Right ventricle myocardium superior (tissue), 1 donor: Measurements from ENCODE around the gene PPFIA2. TPM values are rescaled to one million over a fixed set of nuclear protein-coding genes. Genes with fewer than 3 reads are reported as not detected.
"Not testable (repeated sequence)": the region's sequence is repeated elsewhere in the genome, so short reads cannot be mapped to it uniquely, and the experiment has no call there.

Source experiments
- ATAC-seq: fragments of 200-7000 bp; cut with Tn5 transposase; one replicate; pipeline ENCODE4 v1.9.1; 2020; ENCODE audit warnings: mild to moderate bottlenecking; ENCODE audit not compliant: poor library complexity
- DNase-seq: peaks from one replicate; pipeline ENCODE4 v3.0.0-alpha.2; 2020
- intact Hi-C: fragments of 100-400 bp; cut with DNase I; formaldehyde crosslinking; loops from one replicate; pipeline ENCODE4 v1.11.2; 2022
- total RNA-seq: library from RNA; stranded (reverse); fragmentation: NEBNext Ultra II Directional; extraction: Animal tissue kit (Norgen Biotek cat#: 25700); gene quantifications from one replicate; pipeline ENCODE4 v1.2.1, GENCODE V29; 2021
- donor health status: DM: no; HTN: yes; CAD: no; lungs with severe emphysema.

Gene PPFIA2
- total RNA-seq, 1 donor from 2014 or later = 0.35 TPM

DNA sequence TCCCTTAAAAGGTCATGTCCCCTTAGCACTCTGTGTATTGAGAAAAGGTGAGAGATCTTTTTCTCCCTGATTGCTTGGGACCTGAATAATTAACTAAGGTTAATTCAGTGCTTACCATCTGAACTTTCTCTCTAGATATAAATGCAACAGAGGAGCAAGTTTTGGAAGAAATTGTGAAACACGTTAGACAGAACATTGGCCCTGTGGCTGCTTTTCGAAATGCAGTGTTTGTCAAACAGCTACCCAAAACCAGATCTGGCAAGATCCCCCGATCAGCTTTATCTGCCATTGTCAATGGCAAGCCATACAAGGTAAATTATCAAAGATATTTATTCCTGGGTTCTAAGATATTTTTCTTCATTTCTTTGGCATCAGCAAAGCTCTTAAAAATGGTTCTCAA is 505.8 kb downstream of the PPFIA2 start:
- no peak for DNase-seq
- ATAC-seq = no peak
- intact Hi-C loops = no loop called here

- intact Hi-C loops = no loop called here
- no peak for DNase-seq
- no peak for ATAC-seq
These were observed 506.9 kb downstream of the PPFIA2 start for GRCh38 chr12:81252228-81252627.

DNA sequence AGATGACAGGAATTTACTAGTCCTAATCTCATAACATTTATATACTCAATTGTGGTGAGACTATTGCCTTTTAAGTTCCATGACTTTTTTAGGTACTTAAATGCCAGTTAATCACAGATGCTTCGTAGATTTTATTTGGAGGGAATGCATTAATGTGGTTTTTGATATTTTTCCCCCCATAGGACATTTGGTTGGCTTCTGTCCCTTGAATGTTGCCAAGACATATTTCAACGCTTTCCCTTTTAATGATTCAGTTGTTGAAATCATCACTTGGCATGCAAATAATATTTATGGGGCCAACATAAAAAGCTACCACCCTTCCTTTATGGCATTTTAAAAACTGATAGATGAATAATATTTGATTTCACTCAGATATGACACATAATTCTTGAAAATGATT is 509.2 kb downstream of the PPFIA2 start:
- intact Hi-C loops = no loop called here

GRCh38 chr12:81245907-81246570 is 513.1 kb downstream of the PPFIA2 start:
- no peak for DNase-seq
- ATAC-seq = no peak
- intact Hi-C loops = no loop called here

More for the DNA sequence above, 509.2 kb downstream of the PPFIA2 start:
- DNase-seq = no peak
- no peak for ATAC-seq

GRCh38 chr12:81245458-81245857 is 513.7 kb downstream of the PPFIA2 start:
- ATAC-seq (no peak), DNase-seq (no peak)
- intact Hi-C loops = no loop called here

DNA sequence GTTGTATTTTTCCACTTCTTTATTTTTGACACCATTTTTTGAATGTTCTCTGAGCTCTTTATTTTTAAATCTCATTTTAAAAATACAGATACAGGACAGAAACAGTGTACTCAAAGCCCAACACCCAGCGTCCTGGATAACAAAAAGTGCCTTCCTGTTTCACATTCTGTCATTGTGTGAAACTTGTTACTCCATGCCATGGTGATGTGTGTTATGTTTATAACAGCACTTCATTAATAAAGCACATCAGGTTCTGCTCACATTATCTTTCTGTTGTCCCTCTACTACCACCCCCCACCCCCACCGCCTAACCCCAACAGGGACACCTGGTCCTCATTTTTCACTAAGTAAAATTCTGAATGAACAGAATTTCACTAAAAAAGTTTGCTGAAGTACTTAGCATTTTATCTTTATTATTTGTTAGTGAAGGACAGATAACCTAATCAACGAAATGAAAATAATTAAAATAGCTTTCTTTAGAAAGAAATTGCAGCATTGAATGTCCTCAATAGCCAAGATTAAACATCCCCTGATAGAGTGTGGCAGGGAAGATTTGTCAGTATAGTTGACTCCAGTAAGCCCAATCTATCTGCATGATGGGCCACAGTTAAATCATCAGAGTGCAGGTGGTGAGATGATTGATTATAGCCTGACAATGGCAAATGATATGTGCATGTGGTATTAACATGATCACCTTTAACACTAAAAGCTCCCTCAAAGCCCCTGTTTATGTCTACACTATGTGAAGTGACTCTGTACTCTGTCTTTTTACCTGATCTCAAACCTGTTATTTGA is 527.4 kb downstream of the PPFIA2 start:
- ATAC-seq (peak; percentile 68), DNase-seq (no peak)
- intact Hi-C loops = no loop called here

DNA sequence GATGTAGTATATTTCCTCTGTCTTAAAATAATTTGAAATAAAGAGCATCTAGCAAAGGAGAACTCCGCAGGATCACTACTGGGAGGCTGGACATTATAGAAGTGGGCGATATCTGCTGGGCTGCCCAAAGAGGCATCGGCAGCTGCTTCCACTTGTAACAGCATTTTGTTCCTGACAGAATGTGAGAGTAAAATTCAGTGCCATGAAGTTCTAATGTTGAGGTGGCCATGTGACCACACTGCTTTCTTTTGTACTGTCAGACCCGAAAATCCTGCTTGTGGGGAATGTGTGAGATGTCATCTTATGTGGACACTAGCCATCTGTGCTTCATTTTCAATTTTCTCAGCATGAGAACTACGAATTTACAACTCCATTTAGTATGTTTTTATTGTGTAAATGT is 529.4 kb downstream of the PPFIA2 start:
- ATAC-seq (no peak), DNase-seq (no peak)

GRCh38 chr12:81224626-81225025 is 534.5 kb downstream of the PPFIA2 start:
- no peak for DNase-seq
- ATAC-seq = no peak
- intact Hi-C loops = no loop called here

More for the DNA sequence above, 529.4 kb downstream of the PPFIA2 start:
- intact Hi-C loops = no loop called here

DNA sequence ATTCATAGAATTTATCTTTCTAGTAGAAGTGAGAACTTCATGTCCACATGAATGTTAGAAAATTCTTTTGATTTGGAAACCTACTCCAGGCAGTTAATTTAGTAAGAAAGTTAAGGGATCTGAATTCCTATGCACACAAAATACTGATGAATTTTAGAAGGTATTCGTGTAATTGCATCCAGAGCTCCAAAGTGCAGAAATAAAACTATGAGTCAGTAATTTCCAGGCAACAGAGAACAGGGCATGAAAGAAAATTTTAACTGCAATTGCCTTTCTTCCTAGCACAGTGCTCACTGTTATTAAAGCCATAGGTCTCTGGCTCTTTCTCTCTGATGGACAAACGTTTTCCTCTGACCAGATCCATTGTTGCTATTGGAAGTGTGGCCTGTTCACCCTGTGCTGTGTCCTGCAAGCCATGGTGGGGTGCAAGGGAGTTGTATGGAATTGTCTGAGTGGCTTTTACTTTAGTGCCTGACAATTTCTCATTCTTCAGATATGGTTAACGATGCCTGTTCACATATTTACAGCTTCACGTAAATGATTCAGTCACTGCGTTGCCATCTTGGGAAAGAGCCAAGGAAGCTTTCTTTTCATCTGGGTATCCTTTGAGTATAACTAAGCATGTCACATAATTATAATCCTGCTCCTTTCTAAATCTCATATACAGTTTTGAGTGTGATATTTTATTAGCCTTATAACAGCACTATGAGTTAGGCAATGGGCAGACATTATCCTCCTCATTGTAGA is 536.1 kb downstream of the PPFIA2 start:
- DNase-seq (no peak), ATAC-seq (no peak)
- intact Hi-C loops = no loop called here

- ATAC-seq (no peak), DNase-seq (no peak)
- intact Hi-C loops = no loop called here
These were observed 537.5 kb downstream of the PPFIA2 start for GRCh38 chr12:81221681-81222080.

GRCh38 chr12:81216739-81217138 is 542.4 kb downstream of the PPFIA2 start:
- DNase-seq = no peak
- no peak for ATAC-seq
- intact Hi-C loops = no loop called here

GRCh38 chr12:81212996-81213696 is 546.0 kb downstream of the PPFIA2 start:
- intact Hi-C loops = no loop called here
- DNase-seq (no peak), ATAC-seq (no peak)

- ATAC-seq (no peak), DNase-seq (no peak)
- intact Hi-C loops = no loop called here
These were observed 547.8 kb downstream of the PPFIA2 start for GRCh38 chr12:81211306-81211705.

DNA sequence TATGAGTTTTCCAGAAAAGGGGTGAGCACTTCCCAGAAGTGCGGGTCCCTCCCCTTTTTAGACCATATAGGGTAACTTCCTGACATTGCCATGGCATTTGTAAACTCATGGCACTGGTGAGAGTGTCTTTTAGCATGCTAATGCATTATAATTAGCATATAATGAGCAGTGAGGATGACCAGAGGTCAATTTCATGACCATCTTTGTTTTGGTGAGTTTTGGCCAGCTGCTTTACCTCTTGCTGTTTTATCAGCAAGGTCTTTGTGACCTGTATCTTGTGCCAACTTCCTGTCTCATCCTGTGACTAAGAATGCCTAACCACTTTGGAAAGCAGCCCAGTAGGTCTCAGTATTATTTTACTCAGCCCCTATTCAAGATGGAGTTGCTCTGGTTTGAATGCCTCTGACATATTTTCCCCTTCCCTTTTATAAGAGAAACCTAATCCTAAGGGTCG is 549.4 kb downstream of the PPFIA2 start:
- ATAC-seq = peak; percentile 81
- intact Hi-C loops, DNase-seq: not testable (repeated sequence)

- ATAC-seq (peak; percentile 74), DNase-seq (no peak)
- intact Hi-C loops = no loop called here
These were observed 550.1 kb downstream of the PPFIA2 start for GRCh38 chr12:81209012-81209411.

DNA sequence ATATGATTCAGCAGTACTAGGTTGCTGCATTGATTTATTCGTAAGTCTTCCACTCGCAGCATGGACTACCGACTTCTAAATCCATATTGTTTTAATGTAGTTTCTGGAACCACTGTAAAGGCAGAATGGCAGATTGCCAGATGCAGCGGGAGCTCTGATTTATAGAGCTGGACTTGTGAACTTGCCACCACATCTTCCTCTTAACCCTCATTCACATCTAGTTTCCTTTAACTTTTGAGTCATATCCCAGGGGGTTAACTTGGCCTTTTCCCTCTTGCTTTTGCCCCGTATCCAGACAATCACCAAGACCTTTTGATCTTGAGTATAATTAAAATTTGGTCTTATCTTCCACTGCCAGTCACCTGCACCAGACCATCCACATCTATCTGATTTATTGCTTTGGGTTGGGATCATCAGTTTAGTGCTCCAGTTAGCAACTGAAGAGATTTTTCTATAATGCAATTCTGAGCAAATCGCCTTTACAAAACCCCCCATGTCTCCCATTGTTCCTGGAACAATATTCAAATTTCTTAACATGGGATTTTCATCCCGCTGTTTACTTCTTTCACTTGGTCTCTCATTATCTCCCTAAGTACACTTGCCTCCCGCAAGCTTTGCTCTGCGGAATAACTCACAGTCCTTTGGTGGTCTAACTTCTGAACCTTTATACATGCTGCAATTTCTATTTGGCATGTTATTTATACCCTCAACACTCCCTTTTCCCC is 550.8 kb downstream of the PPFIA2 start:
- intact Hi-C loops = no loop called here
- DNase-seq (no peak), ATAC-seq (no peak)
